Endothelial cell of hepatic sinusoid (primary cell): ENCODE measurements around the gene ALS2.

Experiments used
- in situ Hi-C: cut with HindIII; loops from 2 replicates; pipeline ENCODE4 v1.10.0; 2017; ENCODE audit warnings: low sequenced_read_pairs

ALS2 gene

GRCh38 chr2:201758234-201758633 lies 22.5 kb downstream of the ALS2 start:
- in situ Hi-C loops: no loop called here

- in situ Hi-C loops: no loop called here
Observed at GRCh38 chr2:201754717-201755415, 25.9 kb downstream of the ALS2 start.

- in situ Hi-C loops: no loop called here
Observed at GRCh38 chr2:201751566-201751965, 29.2 kb downstream of the ALS2 start.

- in situ Hi-C loops: no loop called here
Observed at GRCh38 chr2:201746551-201746950, 34.2 kb downstream of the ALS2 start.

- in situ Hi-C loops: no loop called here
Observed at GRCh38 chr2:201735486-201735885, 45.2 kb downstream of the ALS2 start.

DNA sequence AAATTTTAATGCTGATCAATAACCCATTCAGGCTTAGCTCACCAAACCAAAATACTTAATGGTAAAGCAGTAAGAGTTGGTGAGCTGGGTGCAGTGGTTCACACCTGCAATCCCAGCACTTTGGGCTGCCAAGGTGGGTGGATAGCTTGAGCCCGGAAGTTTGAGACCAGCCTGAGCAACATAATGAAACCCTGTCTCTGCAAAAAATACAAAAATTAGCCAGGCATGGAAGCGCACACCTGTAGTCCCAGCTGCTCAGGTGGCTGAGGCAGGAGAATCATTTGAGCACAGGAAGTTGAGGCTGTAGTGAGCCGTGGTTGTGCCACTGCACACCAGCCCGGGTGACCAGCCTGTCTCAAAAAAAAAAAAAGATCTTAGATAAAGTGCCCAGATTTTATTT lies 46.6 kb downstream of the ALS2 start:
- in situ Hi-C loops: no loop called here

DNA sequence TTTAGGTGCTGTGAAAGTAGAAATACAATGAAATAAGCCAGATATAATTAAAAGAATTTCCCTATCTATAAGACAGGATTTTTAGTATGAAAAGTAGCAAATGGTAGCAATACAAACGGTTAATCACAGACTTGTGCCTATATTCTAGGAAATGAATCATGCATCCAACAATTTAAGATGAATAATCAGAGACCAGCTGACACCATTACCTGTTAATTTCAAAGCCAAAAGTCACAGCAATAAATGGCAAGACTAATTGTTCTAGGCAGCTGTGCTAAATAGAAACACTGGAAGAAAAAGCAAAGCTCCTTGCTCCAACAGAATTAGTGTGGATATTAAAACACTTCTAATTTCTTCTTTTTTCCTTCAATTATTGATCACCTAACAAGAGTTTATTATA lies 47.2 kb downstream of the ALS2 start:
- in situ Hi-C loops: no loop called here

- in situ Hi-C loops: no loop called here
Observed at GRCh38 chr2:201730651-201731285, 50.0 kb downstream of the ALS2 start.

DNA sequence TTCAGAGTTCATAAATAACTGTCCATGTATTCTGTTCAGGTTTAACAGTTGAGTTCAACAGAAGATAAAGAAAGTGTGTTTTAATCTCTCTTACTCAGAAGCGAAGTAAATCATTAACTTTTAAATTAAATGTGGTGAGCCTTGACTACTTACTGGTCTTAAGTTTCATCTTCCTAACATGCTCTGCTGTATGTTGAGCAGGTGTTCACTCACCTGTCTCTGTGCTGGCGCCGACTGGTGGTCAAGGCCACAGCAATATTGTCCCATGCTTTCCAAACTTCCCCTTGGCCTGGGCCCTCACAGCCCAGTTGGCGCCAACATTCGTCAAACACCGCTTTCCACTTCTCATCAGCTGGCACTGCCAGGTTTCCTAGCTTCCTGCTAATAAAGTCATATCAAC lies 65.3 kb downstream of the ALS2 start:
- in situ Hi-C loops: no loop called here

DNA sequence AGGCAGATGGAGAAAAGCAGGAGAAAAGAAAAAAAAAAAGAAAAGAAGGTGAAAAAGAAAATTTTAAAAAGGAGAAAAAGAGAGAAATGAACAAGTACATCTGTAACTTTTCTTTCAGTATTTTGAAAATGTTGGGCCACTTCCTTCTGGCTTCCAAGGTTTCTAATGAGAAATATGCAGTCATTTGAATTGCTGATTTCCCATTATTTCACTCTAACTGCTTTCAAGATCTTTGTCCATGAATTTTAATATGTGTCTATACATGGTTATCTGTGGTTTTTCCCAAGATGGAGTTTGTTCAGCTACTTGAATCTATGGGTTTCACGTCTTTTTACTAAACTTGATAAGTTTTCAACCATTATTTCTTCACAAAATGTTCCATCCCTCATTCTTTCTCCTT lies 68.0 kb downstream of the ALS2 start:
- in situ Hi-C loops: no loop called here

DNA sequence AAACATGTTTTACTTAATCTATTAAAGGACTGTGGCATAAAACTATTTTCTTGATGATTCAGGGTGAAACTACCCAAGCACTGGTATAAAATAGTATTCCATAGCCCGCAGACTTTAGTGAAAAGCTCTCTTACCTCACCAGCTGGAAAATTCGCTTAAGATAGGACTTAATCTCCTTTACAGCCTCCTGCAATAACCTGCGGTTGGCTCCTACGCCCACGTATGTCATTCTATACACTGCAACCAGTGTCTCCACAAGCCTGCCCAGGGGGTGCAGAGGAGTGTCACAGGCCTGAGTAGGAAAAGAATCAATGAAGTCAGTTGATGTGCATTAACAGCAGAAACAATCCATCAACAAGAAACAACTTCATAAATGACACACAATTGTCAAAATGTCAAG lies 71.0 kb downstream of the ALS2 start:
- in situ Hi-C loops: no loop called here

DNA sequence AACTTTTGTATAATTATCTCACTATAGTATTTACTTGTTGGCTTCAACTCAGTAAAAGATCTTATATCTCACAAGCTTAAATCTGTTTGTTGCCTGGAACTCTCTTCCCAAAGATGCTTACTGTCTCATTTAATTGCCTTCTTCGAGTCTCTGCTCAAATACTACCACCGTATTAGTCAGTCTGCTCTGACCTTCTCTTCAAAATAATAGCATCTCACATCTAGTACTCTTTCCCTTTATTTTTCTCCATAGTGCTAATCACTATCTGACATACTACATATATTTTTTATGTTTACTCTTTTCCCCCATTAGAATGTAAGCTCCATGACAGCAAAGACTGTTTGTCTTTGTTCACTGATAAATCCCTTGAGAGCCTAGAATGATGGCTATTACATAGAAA lies 71.7 kb downstream of the ALS2 start:
- in situ Hi-C loops: no loop called here

- in situ Hi-C loops: no loop called here
Observed at GRCh38 chr2:201707753-201708152, 73.0 kb downstream of the ALS2 start.

GRCh38 chr2:201707142-201707541 lies 73.6 kb downstream of the ALS2 start:
- in situ Hi-C loops: no loop called here

- in situ Hi-C loops: no loop called here
Observed at GRCh38 chr2:201704536-201704935, 76.2 kb downstream of the ALS2 start.

- in situ Hi-C loops: no loop called here
Observed at GRCh38 chr2:201701646-201702045, 79.1 kb downstream of the ALS2 start.

DNA sequence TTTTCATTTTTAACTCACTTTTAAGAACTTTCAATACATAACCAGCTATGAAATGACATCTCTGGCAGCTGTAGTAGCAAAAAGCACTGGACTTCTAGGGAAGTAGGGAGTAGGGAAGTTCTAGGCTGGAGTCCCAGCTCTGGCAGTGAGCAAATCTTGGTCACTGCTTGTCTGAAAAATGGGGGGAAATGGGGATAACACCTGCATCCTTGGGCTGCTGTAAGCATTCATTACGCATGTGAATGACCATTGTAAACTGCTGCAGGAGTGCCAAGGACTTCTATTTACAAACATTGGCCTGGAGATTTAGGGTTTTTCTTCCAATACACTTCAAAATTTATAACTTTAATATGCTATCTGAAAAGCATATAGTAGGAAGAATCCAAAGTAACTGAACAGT lies 81.3 kb downstream of the ALS2 start:
- in situ Hi-C loops: loop anchor here (5.0 kb wide), 1 partner anchor 52 kb away; no protein-coding TSS in a partner anchor

DNA sequence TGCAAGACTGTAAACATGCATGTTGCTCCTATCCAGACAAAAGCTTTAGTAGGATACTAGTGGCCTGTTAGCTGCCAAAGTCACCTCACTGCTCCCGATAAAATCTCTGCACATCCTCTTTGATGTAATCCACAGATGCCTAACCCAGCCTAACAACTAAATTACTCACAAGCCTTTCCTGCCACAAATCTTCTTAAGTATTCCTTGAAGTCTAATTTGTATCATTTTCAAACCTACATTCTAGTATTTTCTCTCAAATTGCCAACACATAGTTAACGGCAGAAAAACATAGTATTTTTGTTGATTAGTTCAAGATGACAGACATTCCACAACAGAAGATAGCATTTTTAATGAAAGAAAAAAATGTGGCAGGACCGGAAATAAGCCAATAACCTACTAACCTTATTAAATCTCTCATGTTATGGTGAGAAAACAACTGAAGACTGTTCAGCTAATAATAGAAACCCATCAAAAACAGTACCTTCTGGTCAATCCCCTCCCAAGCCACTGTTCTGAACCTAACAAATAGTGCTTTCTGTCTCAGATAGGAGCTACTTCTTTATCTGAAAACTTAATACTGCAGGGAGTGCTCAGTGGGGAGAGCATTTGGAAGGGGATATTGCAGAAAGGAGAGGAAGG lies 82.0 kb downstream of the ALS2 start, which contains the start of gene MPP4:
MPP4 (minus strand) TSS at position 57 of the 639 bp plus-strand sequence. CDS start 4,690 bp downstream, outside the sequence.
- in situ Hi-C loops: loop anchor here (5.0 kb wide), 1 partner anchor 51 kb away; no protein-coding TSS in a partner anchor

- in situ Hi-C loops: loop anchor here (5.0 kb wide), 1 partner anchor 51 kb away; no protein-coding TSS in a partner anchor
Observed at GRCh38 chr2:201697899-201698298, 82.8 kb downstream of the ALS2 start.

- in situ Hi-C loops: loop anchor here (5.0 kb wide), 1 partner anchor 49 kb away; no protein-coding TSS in a partner anchor
Observed at GRCh38 chr2:201696151-201696659, 84.5 kb downstream of the ALS2 start.

DNA sequence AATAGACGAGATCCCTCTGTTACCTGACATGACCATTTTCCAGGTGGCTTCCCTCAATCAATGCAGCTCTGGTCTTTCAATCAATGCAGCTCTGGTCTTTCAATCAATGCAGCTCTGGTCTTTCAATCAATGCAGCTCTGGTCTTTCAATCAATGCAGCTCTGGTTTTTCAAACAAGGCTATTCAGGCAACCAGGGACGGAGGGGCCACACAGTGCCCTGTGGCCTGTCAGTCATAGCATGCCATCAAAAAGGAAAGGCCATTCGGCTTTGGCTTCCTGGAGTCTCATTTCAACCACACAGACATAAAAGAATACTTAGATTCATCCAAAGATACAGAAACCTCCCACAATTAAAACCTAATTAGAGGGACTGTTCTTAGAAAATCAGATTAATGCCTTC lies 95.6 kb downstream of the ALS2 start:
- in situ Hi-C loops: no loop called here

GRCh38 chr2:201680743-201681142 lies 100.0 kb downstream of the ALS2 start:
- in situ Hi-C loops: no loop called here
